GM23338 (cell line): Measurements from ENCODE around the gene SULT2B1. TPM values are rescaled to one million over a fixed set of nuclear protein-coding genes. Genes with fewer than 3 reads are reported as not detected.

Source experiments
- ATAC-seq: fragments of 200-7000 bp; cut with Tn5 transposase; 3 replicates; pipeline ENCODE4 v1.9.1; 2020
- DNase-seq: peaks from one replicate; pipeline ENCODE4 v3.0.0-alpha.2; 2015; ENCODE audit warnings: low spot score
- H2AFZ ChIP-seq: fragments of 200-600 bp; sonication (generic); 2 replicates; pipeline ENCODE4 v1.8.0; 2016; ENCODE audit warnings: antibody characterized with exemption, mild to moderate bottlenecking, moderate library complexity
- H3F3A ChIP-seq: fragments of 200-600 bp; sonication (generic); replicated peaks from 2 replicates; pipeline ENCODE4 v1.8.0; 2017; ENCODE audit warnings: antibody characterized with exemption, mixed run types, low read depth
- H3K27ac ChIP-seq: fragments of 200-600 bp; sonication (generic); 2 replicates; pipeline ENCODE4 v1.6.1; 2016; ENCODE audit warnings: low read depth
- H3K27me3 ChIP-seq: fragments of 200-600 bp; sonication (generic); 2 replicates; pipeline ENCODE4 v1.8.0; 2016; ENCODE audit warnings: mild to moderate bottlenecking, mixed run types, moderate library complexity; ENCODE audit not compliant: insufficient read depth
- H3K36me3 ChIP-seq: fragments of 200-600 bp; sonication (generic); 2 replicates; pipeline ENCODE4 v1.8.0; 2016; ENCODE audit warnings: mild to moderate bottlenecking; ENCODE audit not compliant: insufficient read depth
- H3K4me1 ChIP-seq: fragments of 200-600 bp; sonication (generic); 2 replicates; pipeline ENCODE4 v1.8.0; 2016; ENCODE audit warnings: mild to moderate bottlenecking, moderate library complexity; ENCODE audit not compliant: insufficient read depth
- H3K4me2 ChIP-seq: fragments of 200-600 bp; sonication (generic); 2 replicates; pipeline ENCODE4 v1.7.1; 2017; ENCODE audit warnings: mixed run types
- H3K4me3 ChIP-seq: fragments of 200-600 bp; sonication (generic); 2 replicates; pipeline ENCODE4 v1.6.1; 2016; ENCODE audit warnings: mixed run types
- H3K79me2 ChIP-seq: fragments of 200-600 bp; sonication (generic); replicated peaks from 2 replicates; pipeline ENCODE4 v1.8.0; 2017; ENCODE audit warnings: mild to moderate bottlenecking; ENCODE audit not compliant: insufficient read depth
- H3K9me2 ChIP-seq: fragments of 200-600 bp; sonication (generic); 2 replicates; pipeline ENCODE4 v1.8.0; 2017; ENCODE audit not compliant: insufficient read depth
- H4K20me1 ChIP-seq: fragments of 200-600 bp; sonication (generic); replicated peaks from 2 replicates; pipeline ENCODE4 v1.8.0; 2017; ENCODE audit warnings: mild to moderate bottlenecking; ENCODE audit not compliant: insufficient read depth
- H3K27ac Mint-ChIP-seq: 2 replicates; pipeline ENCODE4 v1.8.0; 2020; ENCODE audit warnings: inconsistent platforms, mild to moderate bottlenecking, moderate library complexity, mixed read lengths
- H3K27me3 Mint-ChIP-seq: 3 replicates; pipeline ENCODE4 v1.8.0; 2022; ENCODE audit warnings: low read depth, mild to moderate bottlenecking, moderate library complexity, mixed read lengths, inconsistent platforms; ENCODE audit not compliant: insufficient read depth, poor library complexity
- H3K36me3 Mint-ChIP-seq: 3 replicates; pipeline ENCODE4 v1.8.0; 2021; ENCODE audit warnings: low read depth, mild to moderate bottlenecking, inconsistent platforms, moderate library complexity, mixed read lengths
- H3K4me1 Mint-ChIP-seq: 3 replicates; pipeline ENCODE4 v1.8.0; 2020; ENCODE audit warnings: mild to moderate bottlenecking, inconsistent platforms, mixed read lengths
- H3K4me3 Mint-ChIP-seq: 3 replicates; pipeline ENCODE4 v1.8.0; 2021; ENCODE audit warnings: moderate library complexity, mild to moderate bottlenecking, inconsistent platforms, mixed read lengths
- H3K9me3 Mint-ChIP-seq: 3 replicates; pipeline ENCODE4 v1.8.0; 2020; ENCODE audit warnings: moderate library complexity, mild to moderate bottlenecking, inconsistent platforms, mixed read lengths
- CREB1 ChIP-seq: fragments of 250-450 bp; sonication (Bioruptor Pico); IDR thresholded peaks from 2 replicates; pipeline ENCODE4 v1.5.0; 2020; ENCODE audit warnings: low read depth, mild to moderate bottlenecking, moderate library complexity
- CTCF ChIP-seq, 2 experiments: fragments of 200-600 bp in 1 of 2; sonication (generic) in 1 of 2; conservative IDR thresholded peaks; 2 replicates each; pipeline versions ENCODE4 v1.5.1 to v1.6.1; 2016 to 2017; ENCODE audit warnings: antibody characterized with exemption in 2 of 2, low read depth in 2 of 2, mild to moderate bottlenecking in 2 of 2, moderate library complexity in 1 of 2
- ZNF331 ChIP-seq: fragments of 250-450 bp; sonication (Bioruptor Pico); IDR thresholded peaks from 2 replicates; pipeline ENCODE4 v1.5.0; 2020; ENCODE audit warnings: low read depth, mild to moderate bottlenecking, moderate library complexity
- ZNF462 ChIP-seq: fragments of 250-450 bp; sonication (Bioruptor Pico); IDR thresholded peaks from 2 replicates; pipeline ENCODE4 v1.5.0; 2020; ENCODE audit warnings: mild to moderate bottlenecking, moderate library complexity
- polyA plus RNA-seq: library from polyadenylated mRNA; unstranded; fragments of >200 nt; fragmentation: Nextera tagmentation; extraction: Ambion mirVana; gene quantifications from 2 replicates; pipeline ENCODE4 v1.2.1, GENCODE V29; 2016
- total RNA-seq: library from RNA; depleted of rRNA; stranded (reverse); fragments of >200 nt; shearing (Covaris generic); gene quantifications from 2 replicates; pipeline ENCODE4 v1.2.3, GENCODE V29; 2014

The SULT2B1 gene
- total and polyA plus RNA-seq, 2 experiments from 2014 or later = 1.3 to 2.5 TPM

- TF ChIP-seq ZNF462 (CRISPR knock-in tag) (no peak), CTCF (conservative IDR thresholded peaks at IDR 0.05; ENCODE audit: low read depth in 2 of 2) (peak in 1 of 2 experiments; percentile 14; a peak in 1 of 4 replicates)
These were observed 62.7 kb downstream of the SULT2B1 start, which contains the start of gene FAM83E (continued) for GRCh38 chr19:48614436-48615230.

- Mint-ChIP-seq H3K27ac (peak overlapping the region; percentile 98), H3K4me1 (peaks cover 50% of the 10 kb centered on the region), H3K9me3 (no peaks in the 10 kb centered on the region; the same call in 1 of the 3 replicates), H3K4me3 (peak overlapping the region; percentile 61), H3K27me3 (peaks cover 43% of the 10 kb centered on the region), H3K36me3 (peaks cover 53% of the 10 kb centered on the region)
- Histone ChIP-seq H3K79me2 (peaks cover 40% of the 10 kb centered on the region), H3K27ac (peak overlapping the region; percentile 99), H3K4me3 (peak overlapping the region; percentile 49), H3K27me3 (no peaks in the 10 kb centered on the region), H3K36me3 (peaks cover 32% of the 10 kb centered on the region), H4K20me1 (peaks cover 21% of the 10 kb centered on the region), H3K4me2 (peak overlapping the region; percentile 99), H3K4me1 (peaks cover 39% of the 10 kb centered on the region), H3F3A (peaks cover 52% of the 10 kb centered on the region), H3K9me2 (no peaks in the 10 kb centered on the region), H2AFZ (no peak overlapping the region)
- TF ChIP-seq ZNF331 (CRISPR knock-in tag) (no peak), CREB1 (CRISPR knock-in tag) (peak; percentile 57; the same call in 1 of the 2 replicates)
- ATAC-seq (no peak; the same call in 2 of the 3 replicates), DNase-seq (no peak)
These were observed 63.5 kb downstream of the SULT2B1 start for GRCh38 chr19:48615231-48616040.
